Astrocyte (in vitro differentiated cells and primary cell): ENCODE measurements around the gene PDK2. TPM values are rescaled to one million over a fixed set of nuclear protein-coding genes. Genes with fewer than 3 reads are reported as not detected.

Experiments used
- DNase-seq: peaks from one replicate; pipeline ENCODE4 v3.0.0-alpha.2; 2010; ENCODE audit warnings: low read depth
- FAIRE-seq: peaks from 2 replicates; lab custom pipeline; 2011; peaks lifted over from hg19 to GRCh38; lab: Jason Lieb, UNC
- H2AFZ ChIP-seq: 2 replicates; pipeline ENCODE4 v1.6.0; 2012; ENCODE audit warnings: low read depth, low read length, inconsistent platforms
- H3K27ac ChIP-seq: 2 replicates; pipeline ENCODE4 v1.5.1; 2011; ENCODE audit warnings: low read depth, low read length, inconsistent platforms
- H3K27me3 ChIP-seq: 2 replicates; pipeline ENCODE4 v1.6.0; 2011; ENCODE audit warnings: low read length, inconsistent platforms; ENCODE audit not compliant: insufficient read depth
- H3K36me3 ChIP-seq: 2 replicates; pipeline ENCODE4 v1.5.1; 2011; ENCODE audit warnings: low read length, inconsistent platforms; ENCODE audit not compliant: insufficient read depth
- H3K4me1 ChIP-seq: 2 replicates; pipeline ENCODE4 v1.5.1; 2011; ENCODE audit warnings: low read length, inconsistent platforms; ENCODE audit not compliant: insufficient read depth
- H3K4me2 ChIP-seq: 2 replicates; pipeline ENCODE4 v1.6.0; 2012; ENCODE audit warnings: low read length, inconsistent platforms
- H3K4me3 ChIP-seq: 2 replicates; pipeline ENCODE4 v1.5.1; 2011; ENCODE audit warnings: low read depth, mild to moderate bottlenecking, low read length, inconsistent platforms; ENCODE audit not compliant: insufficient read depth
- H3K79me2 ChIP-seq: 2 replicates; pipeline ENCODE4 v1.6.0; 2012; ENCODE audit warnings: mild to moderate bottlenecking, low read length, inconsistent platforms; ENCODE audit not compliant: insufficient read depth
- H3K9ac ChIP-seq: 2 replicates; pipeline ENCODE4 v1.6.0; 2012; ENCODE audit warnings: mild to moderate bottlenecking, low read length, inconsistent platforms
- H3K9me3 ChIP-seq: 2 replicates; pipeline ENCODE4 v1.5.1; 2012; ENCODE audit warnings: low read depth, mild to moderate bottlenecking, low read length, inconsistent platforms; ENCODE audit not compliant: insufficient read depth
- H4K20me1 ChIP-seq: 2 replicates; pipeline ENCODE4 v1.6.0; 2012; ENCODE audit warnings: low read length, inconsistent platforms; ENCODE audit not compliant: insufficient read depth
- H3K27ac Mint-ChIP-seq: one replicate; pipeline ENCODE4 v1.8.0; 2021; ENCODE audit warnings: mild to moderate bottlenecking, mixed read lengths; ENCODE audit not compliant: unreplicated experiment
- H3K27me3 Mint-ChIP-seq: one replicate; pipeline ENCODE4 v1.8.0; 2021; ENCODE audit warnings: low read depth, mixed read lengths; ENCODE audit not compliant: unreplicated experiment
- H3K36me3 Mint-ChIP-seq: one replicate; pipeline ENCODE4 v1.8.0; 2021; ENCODE audit warnings: low read depth, mixed read lengths; ENCODE audit not compliant: unreplicated experiment
- H3K4me1 Mint-ChIP-seq: one replicate; pipeline ENCODE4 v1.8.0; 2021; ENCODE audit warnings: low read depth, mixed read lengths; ENCODE audit not compliant: unreplicated experiment
- H3K4me3 Mint-ChIP-seq: one replicate; pipeline ENCODE4 v1.8.0; 2021; ENCODE audit warnings: mild to moderate bottlenecking, moderate library complexity, mixed read lengths; ENCODE audit not compliant: unreplicated experiment
- H3K9me3 Mint-ChIP-seq: one replicate; pipeline ENCODE4 v1.8.0; 2021; ENCODE audit warnings: mild to moderate bottlenecking, mixed read lengths; ENCODE audit not compliant: unreplicated experiment
- CTCF ChIP-seq: IDR thresholded peaks from 2 replicates; pipeline ENCODE4 v1.5.1; 2011; ENCODE audit warnings: low read depth, mild to moderate bottlenecking, inconsistent platforms, low read length, moderate library complexity; ENCODE audit not compliant: insufficient read depth
- EZH2 ChIP-seq: IDR thresholded peaks from 2 replicates; pipeline ENCODE4 v1.6.1; 2012; ENCODE audit warnings: mild to moderate bottlenecking, low read length, inconsistent platforms; ENCODE audit not compliant: insufficient read depth
- total RNA-seq: library from RNA; stranded (reverse); gene quantifications from 2 replicates; pipeline ENCODE4 v1.2.1, GENCODE V29; 2021

The PDK2 gene
- total RNA-seq, 1 donor from 2014 or later = 25.8 TPM

- H3K4me1 ChIP-seq = peaks cover 14% of the 10 kb centered on the region
- H3K27ac ChIP-seq = no peak overlapping the region
- H2AFZ ChIP-seq = no peak overlapping the region
- Mint-ChIP-seq H3K4me3 (no peak overlapping the region), H3K27me3 (peaks cover 25% of the 10 kb centered on the region), H3K36me3 (peaks cover 4% of the 10 kb centered on the region), H3K27ac (peak overlapping the region; percentile 7), H3K9me3 (peaks cover 2% of the 10 kb centered on the region), H3K4me1 (peaks cover 8% of the 10 kb centered on the region)
- TF ChIP-seq CTCF (no peak), EZH2 (no peak)
- DNase-seq (no peak), FAIRE-seq (no peak)
- H3K9ac ChIP-seq = no peak overlapping the region
- no peak overlapping the region for H3K4me2 ChIP-seq
- peaks cover 3% of the 10 kb centered on the region for H4K20me1 ChIP-seq
- H3K79me2 ChIP-seq = peaks cover 5% of the 10 kb centered on the region
- H3K9me3 ChIP-seq = no peaks in the 10 kb centered on the region
- no peaks in the 10 kb centered on the region for H3K27me3 ChIP-seq
- H3K36me3 ChIP-seq = no peaks in the 10 kb centered on the region
- no peak overlapping the region for H3K4me3 ChIP-seq
These were observed 30.4 kb downstream of the PDK2 start for GRCh38 chr17:50125420-50125997.

GRCh38 chr17:50127697-50128361 is 32.7 kb downstream of the PDK2 start:
- no peak overlapping the region for H3K27ac Mint-ChIP-seq
- TF ChIP-seq EZH2 (no peak), CTCF (no peak)
- H3K4me1 Mint-ChIP-seq = peaks cover 18% of the 10 kb centered on the region
- peaks cover 13% of the 10 kb centered on the region for H4K20me1 ChIP-seq
- H3K36me3 Mint-ChIP-seq = no peaks in the 10 kb centered on the region
- peaks cover 17% of the 10 kb centered on the region for H3K4me1 ChIP-seq
- DNase-seq (peak; percentile 45), FAIRE-seq (no peak)
- no peaks in the 10 kb centered on the region for H3K36me3 ChIP-seq
- H3K27me3 ChIP-seq = no peaks in the 10 kb centered on the region
- no peak overlapping the region for H2AFZ ChIP-seq
- no peak overlapping the region for H3K4me3 ChIP-seq
- H3K4me3 Mint-ChIP-seq = peak overlapping the region; percentile 57
- no peaks in the 10 kb centered on the region for H3K9me3 Mint-ChIP-seq
- no peaks in the 10 kb centered on the region for H3K9me3 ChIP-seq
- H3K27ac ChIP-seq = no peak overlapping the region
- peaks cover 7% of the 10 kb centered on the region for H3K27me3 Mint-ChIP-seq
- H3K79me2 ChIP-seq = peaks cover 5% of the 10 kb centered on the region
- peak overlapping the region; percentile 95 for H3K4me2 ChIP-seq
- no peak overlapping the region for H3K9ac ChIP-seq
